ENCODE measurements around the gene PRPS1L1.

The PRPS1L1 gene

DNA sequence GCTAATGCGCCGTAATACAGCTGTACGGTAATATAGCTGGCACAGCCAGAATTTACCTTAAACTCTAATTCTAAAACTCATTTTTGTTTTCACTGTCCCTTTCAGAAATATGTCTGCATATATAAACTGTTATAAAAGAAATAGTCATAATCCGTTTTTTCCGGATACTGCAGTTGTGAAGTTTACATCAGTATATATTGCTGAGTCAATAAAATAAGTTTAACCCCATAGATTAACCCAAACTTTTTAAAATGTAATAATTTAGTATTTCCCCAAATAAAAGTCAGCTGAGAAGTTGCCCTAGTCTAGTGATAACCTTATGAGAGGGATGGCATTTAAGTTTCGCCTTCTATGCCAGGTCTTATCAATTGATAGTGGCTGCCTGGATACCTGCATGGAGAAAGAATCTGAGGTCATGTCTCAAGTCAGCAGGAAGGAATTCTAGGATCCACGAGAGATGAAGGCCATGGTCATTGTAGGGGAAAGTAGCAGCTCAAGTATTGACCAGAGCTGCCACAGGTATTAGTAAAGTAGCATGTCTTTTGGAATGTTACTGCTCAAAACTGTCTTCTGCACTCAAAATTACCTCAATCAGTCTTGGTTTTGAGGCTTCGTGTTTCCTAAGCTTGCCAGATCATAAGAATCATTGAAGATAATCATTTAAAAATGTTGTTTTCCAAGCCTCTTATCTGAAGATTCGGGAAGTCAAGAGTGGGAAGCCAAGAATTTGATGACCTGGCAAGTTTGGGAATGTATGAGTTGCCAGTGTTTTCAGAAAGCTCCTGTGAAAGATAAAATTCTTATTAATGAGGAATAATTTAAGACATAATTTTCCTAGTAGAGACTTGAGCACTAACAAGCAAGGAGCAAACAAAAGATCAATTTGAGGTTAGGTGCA is 10.8 kb downstream of the PRPS1L1 start:
- DNase-seq (ENCODE audit: extremely low read depth, low read depth), result no peak
- no peak for TF ChIP-seq CTCF (IDR thresholded peaks at IDR 0.05; ENCODE audit: low read depth, low read length)

DNA sequence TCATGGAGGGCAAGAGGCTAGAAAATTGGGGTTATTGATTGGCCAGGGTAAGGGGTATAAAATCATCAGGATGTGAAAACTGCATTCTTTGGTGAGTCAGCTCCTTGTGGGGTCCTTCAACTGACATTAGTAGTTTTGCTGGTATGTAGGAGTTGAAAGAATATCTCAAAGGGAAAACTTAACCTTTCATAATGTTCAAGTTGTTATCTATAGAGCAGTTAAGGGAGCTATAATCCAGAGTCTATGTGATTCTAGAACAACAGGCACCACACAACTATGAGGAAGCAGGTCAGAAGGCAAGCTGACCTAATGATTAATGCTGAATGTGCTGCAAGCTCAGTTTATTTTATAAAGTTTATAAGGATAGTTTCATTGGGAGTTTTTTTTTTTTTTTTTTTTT is 13.7 kb downstream of the PRPS1L1 start:
- DNase-seq (ENCODE audit: extremely low read depth, low read depth), result no peak
- no peak for TF ChIP-seq CTCF (IDR thresholded peaks at IDR 0.05; ENCODE audit: low read depth, low read length)

DNA sequence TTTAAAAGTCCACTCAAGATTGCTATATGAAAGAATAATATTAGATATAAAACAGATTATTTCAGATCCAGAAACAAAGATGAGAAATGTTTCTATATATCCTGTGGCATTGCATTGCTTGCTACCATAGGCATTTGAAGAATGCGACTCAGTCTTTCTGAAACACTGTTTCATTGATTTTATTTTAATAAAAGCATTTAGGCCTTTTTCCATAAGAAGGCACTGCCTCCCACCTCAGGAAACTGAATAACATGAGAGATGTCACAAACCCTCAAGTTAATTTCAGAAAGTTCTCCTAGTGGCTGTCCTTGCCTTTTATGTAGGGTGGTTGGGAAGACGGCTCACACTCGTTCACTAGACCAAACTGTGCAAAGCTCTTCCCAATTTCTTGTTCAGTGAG is 23.3 kb downstream of the PRPS1L1 start:
- no peak for DNase-seq (ENCODE audit: extremely low read depth, low read depth)
- no peak for TF ChIP-seq CTCF (IDR thresholded peaks at IDR 0.05; ENCODE audit: low read depth, low read length)

DNA sequence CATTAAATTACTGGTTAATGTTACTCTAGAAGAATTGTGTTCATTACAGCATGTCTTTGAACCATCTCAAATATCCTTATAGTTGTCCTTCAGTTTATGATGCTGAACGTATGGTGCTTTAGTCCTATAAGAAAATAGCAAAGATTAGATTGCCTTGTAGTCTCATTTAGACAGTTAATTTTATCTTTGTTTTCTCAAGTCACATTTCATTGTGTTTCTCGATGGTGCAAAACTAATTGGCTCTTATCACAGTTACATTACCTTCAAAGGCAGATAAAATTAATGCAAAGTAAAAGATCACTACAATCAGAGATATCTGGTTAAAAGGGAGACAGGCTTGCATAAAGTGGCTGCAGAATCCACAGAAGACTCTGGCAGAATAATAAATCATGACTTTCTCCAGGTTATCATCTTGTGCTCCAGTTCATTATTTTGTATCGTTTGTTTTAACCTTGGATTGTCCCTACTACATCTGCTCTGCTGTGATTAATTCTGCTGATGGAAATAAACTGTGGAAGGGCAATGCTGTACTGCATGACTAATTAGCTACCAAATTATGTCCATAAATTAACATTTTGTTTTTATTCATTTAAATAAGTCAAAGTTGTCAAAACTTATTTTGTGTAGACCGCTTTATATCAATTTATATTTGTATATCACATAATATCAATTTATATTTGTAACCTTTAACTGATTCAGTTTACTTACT is 24.2 kb downstream of the PRPS1L1 start:
- TF ChIP-seq CTCF (IDR thresholded peaks at IDR 0.05; ENCODE audit: low read depth, low read length), result no peak
- no peak for DNase-seq (ENCODE audit: extremely low read depth, low read depth)

DNA sequence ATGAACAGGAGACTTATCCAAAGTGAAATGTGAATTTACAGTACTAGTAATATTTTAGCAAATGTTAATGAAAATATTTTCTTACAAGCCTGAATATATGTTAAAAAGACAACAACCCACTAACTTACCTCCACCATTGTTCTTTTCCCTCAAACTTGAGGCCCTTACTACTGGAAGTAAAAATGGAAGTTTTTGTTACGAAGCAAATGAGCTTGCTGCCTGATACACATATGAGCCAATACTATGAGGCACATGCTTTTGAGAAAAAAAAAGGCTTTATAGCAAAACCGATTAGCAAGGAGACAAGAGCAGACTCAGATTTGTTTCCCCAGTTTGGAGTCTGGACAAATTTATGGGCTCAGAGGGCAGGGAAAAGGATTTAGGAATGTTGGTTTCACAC is 29.0 kb downstream of the PRPS1L1 start:
- no peak for TF ChIP-seq CTCF (IDR thresholded peaks at IDR 0.05; ENCODE audit: low read depth, low read length)
- DNase-seq (ENCODE audit: extremely low read depth, low read depth), result no peak

DNA sequence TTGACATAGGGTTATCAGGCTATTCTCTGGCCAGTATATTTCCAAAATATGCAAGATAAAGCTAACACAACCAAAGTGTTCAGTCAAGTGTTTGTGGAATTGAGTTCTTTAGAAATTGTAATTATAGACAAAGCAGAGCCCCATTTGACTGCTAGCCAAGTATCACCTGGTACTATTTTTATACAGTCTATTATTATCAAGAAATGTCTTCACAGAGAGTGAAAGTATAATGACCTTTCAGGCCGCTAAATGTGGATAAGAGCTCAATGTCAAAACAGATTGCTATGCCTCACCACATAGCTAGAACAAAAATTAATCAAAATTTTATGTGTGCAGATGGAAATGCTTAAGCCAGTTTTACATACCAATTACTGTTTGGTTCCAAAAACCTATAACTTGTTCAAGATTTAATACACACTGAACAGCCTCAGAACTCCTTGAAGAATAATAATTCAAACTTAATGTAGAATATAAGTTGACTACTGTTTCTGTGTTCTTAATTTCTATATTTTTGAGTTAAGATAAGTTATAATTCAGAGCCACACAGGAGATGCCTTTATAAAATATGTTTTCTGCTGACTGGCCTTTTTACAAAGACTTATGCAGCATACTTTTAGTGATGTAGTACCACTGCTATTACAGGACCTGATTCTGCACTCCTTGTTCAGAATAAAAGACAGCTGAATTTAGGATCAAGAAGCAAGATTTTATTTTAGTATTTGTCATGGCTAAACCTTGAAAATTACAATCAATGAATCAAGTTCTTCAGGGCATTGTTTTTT is 31.0 kb downstream of the PRPS1L1 start:
- no peak for DNase-seq (ENCODE audit: extremely low read depth, low read depth)
- TF ChIP-seq CTCF (IDR thresholded peaks at IDR 0.05; ENCODE audit: low read depth, low read length), result no peak

All from AG09319 (cell line).